ENCODE data around the gene AIP.

DNA sequence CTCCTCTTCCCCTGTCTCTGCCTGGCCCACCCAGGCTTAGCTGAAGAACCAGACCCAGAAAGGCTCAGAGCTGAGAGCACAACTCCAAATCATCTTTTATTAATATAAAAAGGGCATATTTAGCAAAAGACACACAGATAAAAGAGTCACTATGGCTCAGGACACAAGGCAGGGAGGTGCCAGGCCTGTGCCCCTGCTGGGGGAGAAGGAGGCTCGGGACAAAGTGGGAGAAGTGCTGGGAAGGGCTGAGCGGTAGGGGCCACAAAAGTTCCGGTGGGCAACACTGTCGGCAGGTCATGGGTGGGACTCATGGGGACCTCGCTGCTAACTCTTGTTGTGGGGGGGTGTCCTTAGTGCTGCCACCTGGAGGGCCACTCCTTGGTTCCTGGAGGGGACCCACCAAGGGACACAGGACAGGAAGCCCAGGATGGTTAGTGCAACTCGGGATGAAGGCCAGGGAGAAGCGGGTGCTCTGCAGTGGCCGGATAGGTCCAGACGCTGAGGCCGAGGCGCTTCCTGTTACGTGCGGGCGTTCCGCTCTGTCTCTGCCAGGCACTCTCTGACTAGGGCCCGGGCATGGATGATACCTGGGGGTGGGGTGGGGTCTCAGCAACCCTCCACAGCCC is 23.7 kb downstream of the AIP start:
- TF ChIP-seq, protein P1, sequence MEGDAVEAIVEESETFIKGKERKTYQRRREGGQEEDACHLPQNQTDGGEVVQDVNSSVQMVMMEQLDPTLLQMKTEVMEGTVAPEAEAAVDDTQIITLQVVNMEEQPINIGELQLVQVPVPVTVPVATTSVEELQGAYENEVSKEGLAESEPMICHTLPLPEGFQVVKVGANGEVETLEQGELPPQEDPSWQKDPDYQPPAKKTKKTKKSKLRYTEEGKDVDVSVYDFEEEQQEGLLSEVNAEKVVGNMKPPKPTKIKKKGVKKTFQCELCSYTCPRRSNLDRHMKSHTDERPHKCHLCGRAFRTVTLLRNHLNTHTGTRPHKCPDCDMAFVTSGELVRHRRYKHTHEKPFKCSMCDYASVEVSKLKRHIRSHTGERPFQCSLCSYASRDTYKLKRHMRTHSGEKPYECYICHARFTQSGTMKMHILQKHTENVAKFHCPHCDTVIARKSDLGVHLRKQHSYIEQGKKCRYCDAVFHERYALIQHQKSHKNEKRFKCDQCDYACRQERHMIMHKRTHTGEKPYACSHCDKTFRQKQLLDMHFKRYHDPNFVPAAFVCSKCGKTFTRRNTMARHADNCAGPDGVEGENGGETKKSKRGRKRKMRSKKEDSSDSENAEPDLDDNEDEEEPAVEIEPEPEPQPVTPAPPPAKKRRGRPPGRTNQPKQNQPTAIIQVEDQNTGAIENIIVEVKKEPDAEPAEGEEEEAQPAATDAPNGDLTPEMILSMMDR (IDR thresholded peaks at IDR 0.05; ENCODE audit: borderline replicate concordance, extremely low read depth, low read length, poor library complexity, severe bottlenecking): no peak
- TF ChIP-seq EZH2 (IDR thresholded peaks at IDR 0.05; ENCODE audit: borderline replicate concordance, low read depth, low read length, severe bottlenecking): no peak

Data from DND-41 (cell line).